Hindlimb muscle (tissue), 1 donor: ENCODE data around the gene LYRM9. TPM values are rescaled to one million over a fixed set of nuclear protein-coding genes. Genes with fewer than 3 reads are reported as not detected.
"Not testable (repeated sequence)": the region's sequence is repeated elsewhere in the genome, so short reads cannot be mapped to it uniquely, and the experiment has no call there.

Source experiments
- DNase-seq: peaks from one replicate; pipeline ENCODE4 v3.0.0-alpha.2; 2013
- polyA plus RNA-seq: library from polyadenylated mRNA; unstranded; fragments of 120-200 nt; gene quantifications from one replicate; pipeline ENCODE4 v1.2.1, GENCODE V29; 2013; ENCODE audit not compliant: insufficient read length

Gene LYRM9
- polyA plus RNA-seq, 1 donor = 13.4 TPM

GRCh38 chr17:27873211-27873610 lies 20.0 kb downstream of the LYRM9 start:
- no peak for DNase-seq

- no peak for DNase-seq
These were observed 20.4 kb downstream of the LYRM9 start for GRCh38 chr17:27872776-27873175.

- no peak for DNase-seq
These were observed 21.8 kb downstream of the LYRM9 start for GRCh38 chr17:27871407-27871806.

GRCh38 chr17:27870345-27870744 lies 22.8 kb downstream of the LYRM9 start:
- no peak for DNase-seq

GRCh38 chr17:27868565-27868964 lies 24.6 kb downstream of the LYRM9 start:
- DNase-seq = no peak

- no peak for DNase-seq
These were observed 30.3 kb downstream of the LYRM9 start for GRCh38 chr17:27862840-27863239.

- no peak for DNase-seq
These were observed 31.2 kb downstream of the LYRM9 start for GRCh38 chr17:27862004-27862403.

GRCh38 chr17:27860971-27861664 lies 32.0 kb downstream of the LYRM9 start:
- DNase-seq = no peak

- DNase-seq = no peak
These were observed 34.4 kb downstream of the LYRM9 start for GRCh38 chr17:27858621-27859305.

GRCh38 chr17:27856676-27857432 lies 36.3 kb downstream of the LYRM9 start:
- DNase-seq = no peak

GRCh38 chr17:27855454-27855853 lies 37.7 kb downstream of the LYRM9 start:
- no peak for DNase-seq

GRCh38 chr17:27854163-27854562 lies 39.0 kb downstream of the LYRM9 start:
- no peak for DNase-seq

- no peak for DNase-seq
These were observed 40.1 kb downstream of the LYRM9 start for GRCh38 chr17:27853091-27853490.

GRCh38 chr17:27849474-27850185 lies 43.5 kb downstream of the LYRM9 start:
- DNase-seq = no peak

- DNase-seq = peak; percentile 37
These were observed 44.2 kb downstream of the LYRM9 start for GRCh38 chr17:27848931-27849330.

GRCh38 chr17:27846808-27847307 lies 46.3 kb downstream of the LYRM9 start:
- DNase-seq = not testable (repeated sequence)

- no peak for DNase-seq
These were observed 47.0 kb downstream of the LYRM9 start for GRCh38 chr17:27846042-27846655.

GRCh38 chr17:27845264-27846041 lies 47.7 kb downstream of the LYRM9 start:
- DNase-seq = no peak

- no peak for DNase-seq
These were observed 52.5 kb downstream of the LYRM9 start for GRCh38 chr17:27840688-27841087.

GRCh38 chr17:27840406-27840678 lies 52.8 kb downstream of the LYRM9 start:
- not testable (repeated sequence) for DNase-seq

- not testable (repeated sequence) for DNase-seq
These were observed 53.4 kb downstream of the LYRM9 start for GRCh38 chr17:27839571-27840405.
